NCI-H2107 (cell line): Measurements from ENCODE around the gene BCL2L14.

Experiments used
- DNase-seq: peaks from one replicate; lab custom pipeline; 2025; lab: John Stamatoyannopoulos, UW

The BCL2L14 gene

GRCh38 chr12:12070674-12071656, at the start of gene BCL2L14:
TSS of gene BCL2L14 (plus strand) at chr12:12070939. CDS start at chr12:12079306, 8,367 bp downstream.
- DNase-seq, result peak; percentile 4

GRCh38 chr12:12022306-12022936, 48.3 kb upstream of the BCL2L14 start:
- no peak for DNase-seq

GRCh38 chr12:12023456-12023855, 47.3 kb upstream of the BCL2L14 start:
- no peak for DNase-seq

GRCh38 chr12:12024911-12025682, 45.6 kb upstream of the BCL2L14 start:
- DNase-seq, result peak; percentile 75

- DNase-seq, result no peak
Measured at GRCh38 chr12:12025799-12026386, 44.8 kb upstream of the BCL2L14 start.

- no peak for DNase-seq
Measured at GRCh38 chr12:12028668-12029402, 41.9 kb upstream of the BCL2L14 start.

- DNase-seq, result no peak
Measured at GRCh38 chr12:12029653-12030052, 41.1 kb upstream of the BCL2L14 start.

- no peak for DNase-seq
Measured at GRCh38 chr12:12032260-12032791, 38.4 kb upstream of the BCL2L14 start.

GRCh38 chr12:12032851-12033797, 37.6 kb upstream of the BCL2L14 start:
- peak; percentile 78 for DNase-seq

GRCh38 chr12:12033824-12034223, 36.9 kb upstream of the BCL2L14 start:
- DNase-seq, result no peak

GRCh38 chr12:12034344-12034743, 36.4 kb upstream of the BCL2L14 start:
- DNase-seq, result no peak

- no peak for DNase-seq
Measured at GRCh38 chr12:12035229-12035628, 35.5 kb upstream of the BCL2L14 start.

- no peak for DNase-seq
Measured at GRCh38 chr12:12036901-12037300, 33.8 kb upstream of the BCL2L14 start.

GRCh38 chr12:12039897-12040296, 30.8 kb upstream of the BCL2L14 start:
- DNase-seq, result no peak

- DNase-seq, result no peak
Measured at GRCh38 chr12:12046401-12046800, 24.3 kb upstream of the BCL2L14 start.

- DNase-seq, result no peak
Measured at GRCh38 chr12:12047682-12048081, 23.1 kb upstream of the BCL2L14 start.

- no peak for DNase-seq
Measured at GRCh38 chr12:12048266-12048665, 22.5 kb upstream of the BCL2L14 start.

- no peak for DNase-seq
Measured at GRCh38 chr12:12048714-12049113, 22.0 kb upstream of the BCL2L14 start.

GRCh38 chr12:12051668-12052067, 19.1 kb upstream of the BCL2L14 start:
- DNase-seq, result no peak

GRCh38 chr12:12054993-12055392, 15.7 kb upstream of the BCL2L14 start:
- no peak for DNase-seq
